ENCODE measurements around the gene TRIM50. TPM values are rescaled to one million over a fixed set of nuclear protein-coding genes. Genes with fewer than 3 reads are reported as not detected.
"Not testable (repeated sequence)": the region's sequence is repeated elsewhere in the genome, so short reads cannot be mapped to it uniquely, and the experiment has no call there.

Gene TRIM50
- total RNA-seq, 1 experiment from 2014 or later, result not detected

GRCh38 chr7:73304071-73304470, 23.8 kb downstream of the TRIM50 start:
- H3K4me3 ChIP-seq (ENCODE audit: low read length), result no peak overlapping the region
- H4K20me1 ChIP-seq (ENCODE audit: low read length), result no peaks in the 10 kb centered on the region
- H3K9me3 ChIP-seq (ENCODE audit: low read length), result no peaks in the 10 kb centered on the region
- POLR2A ChIA-PET (ENCODE audit: unreplicated experiment), result no interaction called here
- H3K9me2 ChIP-seq (replicated peaks; ENCODE audit: low read length), result no peaks in the 10 kb centered on the region
- no peak for TF ChIP-seq EZH2 (IDR thresholded peaks at IDR 0.05; ENCODE audit: low read length, unreplicated experiment)
- TF ChIP-seq, protein P1, sequence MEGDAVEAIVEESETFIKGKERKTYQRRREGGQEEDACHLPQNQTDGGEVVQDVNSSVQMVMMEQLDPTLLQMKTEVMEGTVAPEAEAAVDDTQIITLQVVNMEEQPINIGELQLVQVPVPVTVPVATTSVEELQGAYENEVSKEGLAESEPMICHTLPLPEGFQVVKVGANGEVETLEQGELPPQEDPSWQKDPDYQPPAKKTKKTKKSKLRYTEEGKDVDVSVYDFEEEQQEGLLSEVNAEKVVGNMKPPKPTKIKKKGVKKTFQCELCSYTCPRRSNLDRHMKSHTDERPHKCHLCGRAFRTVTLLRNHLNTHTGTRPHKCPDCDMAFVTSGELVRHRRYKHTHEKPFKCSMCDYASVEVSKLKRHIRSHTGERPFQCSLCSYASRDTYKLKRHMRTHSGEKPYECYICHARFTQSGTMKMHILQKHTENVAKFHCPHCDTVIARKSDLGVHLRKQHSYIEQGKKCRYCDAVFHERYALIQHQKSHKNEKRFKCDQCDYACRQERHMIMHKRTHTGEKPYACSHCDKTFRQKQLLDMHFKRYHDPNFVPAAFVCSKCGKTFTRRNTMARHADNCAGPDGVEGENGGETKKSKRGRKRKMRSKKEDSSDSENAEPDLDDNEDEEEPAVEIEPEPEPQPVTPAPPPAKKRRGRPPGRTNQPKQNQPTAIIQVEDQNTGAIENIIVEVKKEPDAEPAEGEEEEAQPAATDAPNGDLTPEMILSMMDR (conservative IDR thresholded peaks at IDR 0.05; ENCODE audit: low read depth, low read length), result no peak
- TF ChIP-seq EZH2phosphoT487 (IDR thresholded peaks at IDR 0.05; ENCODE audit: borderline replicate concordance, low read length), result no peak
- H3K79me2 ChIP-seq (ENCODE audit: low read length), result peaks cover 28% of the 10 kb centered on the region
- H3K4me2 ChIP-seq (ENCODE audit: low read length), result no peak overlapping the region
- BruUV-seq (replicated peaks), result no TSS peak
- H3K27ac ChIP-seq (ENCODE audit: low read length), result no peak overlapping the region
- no peak for DNase-seq
- intact Hi-C loops (cut with micrococcal nuclease), result no loop called here
- no peak overlapping the region for H2AFZ ChIP-seq (ENCODE audit: low read length)
- CTCF ChIA-PET, result no interaction called here
- H3K27me3 ChIP-seq (ENCODE audit: low read length), result no peaks in the 10 kb centered on the region
- no peak overlapping the region for H3K9ac ChIP-seq (ENCODE audit: low read length)
- H3F3A ChIP-seq (ENCODE audit: low read length, unreplicated experiment), result no peaks in the 10 kb centered on the region
- H3K4me1 ChIP-seq (ENCODE audit: insufficient read depth, low read length), result peaks cover 8% of the 10 kb centered on the region; the same call in 1 of the 2 replicates
- no peaks in the 10 kb centered on the region; the same call in 1 of the 2 replicates for H3K36me3 ChIP-seq (ENCODE audit: low read depth, low read length)
- ATAC-seq, result no peak

DNA sequence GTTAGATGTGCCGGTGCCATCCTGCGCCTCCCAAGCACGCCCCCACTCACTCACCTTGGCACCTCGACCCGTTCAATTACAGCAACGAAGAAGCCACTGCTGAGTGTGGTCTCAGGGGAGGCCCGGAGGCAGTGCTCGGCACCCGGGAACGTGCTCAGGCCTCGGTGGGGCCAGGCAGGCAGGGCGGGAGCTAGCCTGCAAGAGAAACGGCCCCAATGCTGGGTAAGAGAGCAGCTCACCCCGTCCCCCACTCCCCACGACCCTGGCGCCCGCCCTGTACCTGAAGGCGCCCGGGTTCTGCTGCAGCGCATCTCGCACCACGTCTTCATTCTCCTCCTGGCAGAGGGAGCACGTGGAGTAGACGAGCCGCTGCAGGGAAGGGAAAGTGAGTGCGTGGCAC, 24.3 kb downstream of the TRIM50 start:
- Histone ChIP-seq H3K79me2 (ENCODE audit: low read length) (peaks cover 25% of the 10 kb centered on the region), H3K9ac (ENCODE audit: low read length) (no peak overlapping the region), H3K27me3 (ENCODE audit: low read length) (no peaks in the 10 kb centered on the region), H3F3A (ENCODE audit: low read length, unreplicated experiment) (no peaks in the 10 kb centered on the region), H2AFZ (ENCODE audit: low read length) (no peak overlapping the region), H3K4me1 (ENCODE audit: insufficient read depth, low read length) (peaks cover 8% of the 10 kb centered on the region; the same call in 1 of the 2 replicates), H3K4me2 (ENCODE audit: low read length) (no peak overlapping the region), H3K9me3 (ENCODE audit: low read length) (no peaks in the 10 kb centered on the region), H3K27ac (ENCODE audit: low read length) (no peak overlapping the region), H3K4me3 (ENCODE audit: low read length) (no peak overlapping the region), H3K9me2 (replicated peaks; ENCODE audit: low read length) (no peaks in the 10 kb centered on the region), H4K20me1 (ENCODE audit: low read length) (no peaks in the 10 kb centered on the region), H3K36me3 (ENCODE audit: low read depth, low read length) (no peaks in the 10 kb centered on the region; the same call in 1 of the 2 replicates)
- CTCF ChIA-PET, result no interaction called here
- ATAC-seq (no peak), DNase-seq (no peak)
- TF ChIP-seq, protein P1 (conservative IDR thresholded peaks at IDR 0.05; ENCODE audit: low read depth, low read length), result no peak
- TF ChIP-seq EZH2 (IDR thresholded peaks at IDR 0.05; ENCODE audit: low read length, unreplicated experiment), result no peak
- TF ChIP-seq EZH2phosphoT487 (IDR thresholded peaks at IDR 0.05; ENCODE audit: borderline replicate concordance, low read length), result no peak
- POLR2A ChIA-PET (ENCODE audit: unreplicated experiment), result no interaction called here
- no TSS peak for BruUV-seq (replicated peaks)
- intact Hi-C loops (cut with micrococcal nuclease), result no loop called here

GRCh38 chr7:73302846-73303245, 25.0 kb downstream of the TRIM50 start:
- POLR2A ChIA-PET (ENCODE audit: unreplicated experiment); H3K9me3 ChIP-seq (ENCODE audit: low read length); H4K20me1 ChIP-seq (ENCODE audit: low read length); H3K4me2 ChIP-seq (ENCODE audit: low read length); CTCF ChIA-PET; H3K4me3 ChIP-seq (ENCODE audit: low read length); H3K27me3 ChIP-seq (ENCODE audit: low read length); ATAC-seq; intact Hi-C loops (cut with micrococcal nuclease); BruUV-seq (replicated peaks); H3K36me3 ChIP-seq (ENCODE audit: low read depth, low read length); H3K9ac ChIP-seq (ENCODE audit: low read length); H3K9me2 ChIP-seq (replicated peaks; ENCODE audit: low read length); H3K4me1 ChIP-seq (ENCODE audit: insufficient read depth, low read length); H2AFZ ChIP-seq (ENCODE audit: low read length); H3K27ac ChIP-seq (ENCODE audit: low read length); H3F3A ChIP-seq (ENCODE audit: low read length, unreplicated experiment); DNase-seq: not testable (repeated sequence)
- peaks cover 18% of the 10 kb centered on the region for H3K79me2 ChIP-seq (ENCODE audit: low read length)

DNA sequence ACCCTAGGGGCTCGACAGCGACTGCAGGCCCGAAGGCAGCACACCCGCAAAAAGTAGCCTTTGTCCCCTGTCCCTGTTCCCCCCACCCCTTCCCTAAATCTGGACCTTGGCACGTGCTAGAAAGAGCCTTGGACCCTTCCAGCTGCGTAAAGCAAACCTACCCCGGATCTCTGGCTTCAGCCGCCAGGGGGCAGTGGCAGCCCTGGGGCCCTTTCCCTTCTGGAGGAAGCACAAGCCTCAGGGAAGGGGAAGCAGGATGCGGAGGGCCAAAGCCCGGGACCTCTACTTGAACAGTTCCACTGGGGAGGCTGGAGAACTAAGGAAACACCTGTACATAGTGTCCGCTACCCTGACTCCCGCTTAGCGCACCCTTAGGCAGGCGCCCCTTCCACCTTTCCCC, 26.8 kb downstream of the TRIM50 start:
- intact Hi-C loops (cut with micrococcal nuclease); CTCF ChIA-PET; H3K79me2 ChIP-seq (ENCODE audit: low read length): not testable (repeated sequence)

GRCh38 chr7:73299812-73300211, 28.1 kb downstream of the TRIM50 start:
- H3K9me3 ChIP-seq (ENCODE audit: low read length); H3K9me2 ChIP-seq (replicated peaks; ENCODE audit: low read length); POLR2A ChIA-PET (ENCODE audit: unreplicated experiment); CTCF ChIA-PET; DNase-seq; BruUV-seq (replicated peaks); H3K9ac ChIP-seq (ENCODE audit: low read length); H3K4me1 ChIP-seq (ENCODE audit: insufficient read depth, low read length); H4K20me1 ChIP-seq (ENCODE audit: low read length); ATAC-seq; H3K79me2 ChIP-seq (ENCODE audit: low read length); H2AFZ ChIP-seq (ENCODE audit: low read length); H3K4me3 ChIP-seq (ENCODE audit: low read length); intact Hi-C loops (cut with micrococcal nuclease); H3K27ac ChIP-seq (ENCODE audit: low read length); H3K4me2 ChIP-seq (ENCODE audit: low read length); H3K36me3 ChIP-seq (ENCODE audit: low read depth, low read length); H3F3A ChIP-seq (ENCODE audit: low read length, unreplicated experiment); H3K27me3 ChIP-seq (ENCODE audit: low read length): not testable (repeated sequence)

More for the DNA sequence above, 26.8 kb downstream of the TRIM50 start:
- H2AFZ ChIP-seq (ENCODE audit: low read length); DNase-seq; H3K27ac ChIP-seq (ENCODE audit: low read length); H3K36me3 ChIP-seq (ENCODE audit: low read depth, low read length); H3K4me1 ChIP-seq (ENCODE audit: insufficient read depth, low read length); H3F3A ChIP-seq (ENCODE audit: low read length, unreplicated experiment); H4K20me1 ChIP-seq (ENCODE audit: low read length); H3K4me2 ChIP-seq (ENCODE audit: low read length); H3K27me3 ChIP-seq (ENCODE audit: low read length); BruUV-seq (replicated peaks); H3K9me3 ChIP-seq (ENCODE audit: low read length); H3K9ac ChIP-seq (ENCODE audit: low read length); H3K9me2 ChIP-seq (replicated peaks; ENCODE audit: low read length); H3K4me3 ChIP-seq (ENCODE audit: low read length); POLR2A ChIA-PET (ENCODE audit: unreplicated experiment): not testable (repeated sequence)
- ATAC-seq, result peak; percentile 55

Data from PC-3 (cell line).